Hepatic stellate cell (primary cell): ENCODE data around the gene TRAPPC6A.

ENCODE experiments used
- DNase-seq: peaks from one replicate; pipeline ENCODE4 v3.0.0; 2011; ENCODE audit warnings: low spot score

Gene TRAPPC6A

GRCh38 chr19:45147835-45148676 lies 30.0 kb downstream of the TRAPPC6A start:
- no peak for DNase-seq

DNA sequence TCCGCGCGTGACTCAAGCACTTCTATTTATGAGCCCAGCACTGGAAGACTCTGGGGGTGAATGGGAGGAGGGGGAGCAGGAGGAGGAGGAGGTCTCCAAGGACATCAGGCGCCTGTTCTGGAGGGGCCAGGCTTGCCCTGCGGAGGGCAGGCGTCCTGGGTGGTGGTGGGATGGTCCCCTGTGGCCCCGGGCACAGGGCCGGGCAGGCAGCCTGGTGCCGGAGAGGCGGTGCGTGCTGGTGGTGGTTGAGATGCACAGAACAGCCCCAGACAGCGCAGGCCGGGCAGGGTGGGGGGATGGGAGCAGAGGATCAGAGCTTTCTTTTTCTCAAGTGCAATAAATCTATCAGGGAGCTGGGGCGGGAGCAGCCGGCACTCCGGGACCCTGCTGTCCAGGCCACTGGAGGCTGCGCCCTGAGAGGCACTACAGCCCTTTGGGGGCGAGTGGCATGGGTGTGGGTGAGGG lies 31.3 kb downstream of the TRAPPC6A start:
- DNase-seq, result no peak

DNA sequence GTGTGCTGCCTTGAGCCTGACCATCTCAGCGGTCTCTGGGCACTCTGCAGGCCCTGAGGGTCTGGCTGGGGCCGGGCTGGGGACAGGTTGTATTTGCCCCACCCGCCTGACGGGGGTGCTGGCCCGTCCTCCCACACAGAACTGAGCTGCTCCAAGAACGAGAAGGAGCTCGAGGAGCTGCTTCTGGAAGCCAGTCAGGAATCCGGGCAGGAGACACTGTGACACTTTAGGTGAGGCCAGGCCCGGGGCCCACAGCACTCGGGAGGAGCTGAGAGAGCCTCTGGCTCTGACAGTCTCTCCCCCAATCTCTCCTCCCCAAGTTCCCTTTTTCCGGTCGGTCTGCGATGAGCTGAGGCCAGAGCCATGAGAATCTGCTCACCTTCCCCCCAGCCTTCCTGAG lies 31.8 kb downstream of the TRAPPC6A start:
- DNase-seq, result no peak

- DNase-seq, result no peak
These were observed 32.5 kb downstream of the TRAPPC6A start for GRCh38 chr19:45145270-45146189.

GRCh38 chr19:45144431-45145269 lies 33.4 kb downstream of the TRAPPC6A start:
- DNase-seq, result no peak

- no peak for DNase-seq
These were observed 35.3 kb downstream of the TRAPPC6A start for GRCh38 chr19:45142726-45143110.

DNA sequence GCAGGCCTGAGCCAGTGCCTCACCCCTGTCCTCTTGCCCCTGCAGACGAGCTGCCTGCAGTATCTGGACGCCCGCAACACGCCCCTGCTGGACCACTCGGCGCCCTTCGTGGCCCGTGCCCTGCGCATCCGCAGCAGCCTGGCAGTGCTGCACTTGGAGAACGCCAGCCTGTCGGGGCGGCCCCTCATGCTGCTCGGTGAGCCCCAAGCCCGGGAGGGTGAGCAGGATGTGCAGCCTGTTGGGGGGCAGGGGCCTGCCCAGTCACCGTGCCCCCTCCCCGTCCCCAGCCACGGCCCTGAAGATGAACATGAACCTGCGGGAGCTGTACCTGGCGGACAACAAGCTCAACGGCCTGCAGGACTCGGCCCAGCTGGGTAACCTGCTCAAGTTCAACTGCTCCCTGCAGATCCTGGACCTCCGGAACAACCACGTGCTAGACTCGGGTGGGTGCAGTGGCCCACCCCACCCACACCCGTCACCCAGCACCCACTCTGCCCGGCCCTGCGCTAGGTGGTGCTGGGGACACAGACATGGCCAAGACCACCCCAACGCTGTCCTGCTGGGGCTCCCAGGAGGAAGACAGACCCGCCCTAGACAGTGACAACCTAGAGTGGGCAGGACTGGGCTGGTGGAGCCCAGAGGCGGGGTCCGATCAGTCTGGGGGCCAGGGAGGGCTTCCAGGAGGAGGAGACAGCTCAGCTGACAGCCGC lies 35.9 kb downstream of the TRAPPC6A start:
- no peak for DNase-seq

DNA sequence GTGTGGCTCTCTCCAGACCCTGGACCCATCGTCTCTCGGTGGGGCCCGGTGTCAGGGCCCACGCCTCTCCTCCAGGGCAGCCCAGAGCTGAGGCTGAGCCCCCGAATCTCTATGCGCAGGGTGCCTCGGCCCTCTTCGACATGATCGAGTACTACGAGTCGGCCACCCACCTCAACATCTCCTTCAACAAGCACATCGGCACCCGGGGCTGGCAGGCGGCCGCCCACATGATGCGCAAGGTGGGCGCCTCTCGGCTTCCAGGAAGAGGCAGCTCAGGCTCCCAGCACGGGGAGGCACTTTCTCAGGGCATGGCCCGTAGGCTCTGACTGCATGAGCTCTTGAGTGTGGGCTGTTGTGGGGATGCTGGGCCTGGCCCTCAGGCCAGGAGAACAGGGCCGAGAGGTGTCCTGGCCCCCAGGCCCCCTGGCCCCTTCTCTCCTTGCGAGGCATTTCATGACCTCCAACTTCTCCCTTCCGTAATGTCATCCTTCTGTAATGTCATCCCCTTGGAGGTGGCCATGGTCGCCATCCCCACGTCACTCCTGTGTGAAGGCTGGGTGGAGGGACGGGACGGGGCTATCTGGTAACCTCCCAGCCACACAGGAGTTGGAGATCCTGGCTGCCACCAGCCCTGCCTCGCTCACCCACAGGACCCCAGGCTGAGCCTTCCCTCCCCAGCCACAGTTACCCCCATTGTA lies 36.7 kb downstream of the TRAPPC6A start:
- DNase-seq, result no peak

GRCh38 chr19:45140533-45140932 lies 37.5 kb downstream of the TRAPPC6A start:
- DNase-seq, result no peak

DNA sequence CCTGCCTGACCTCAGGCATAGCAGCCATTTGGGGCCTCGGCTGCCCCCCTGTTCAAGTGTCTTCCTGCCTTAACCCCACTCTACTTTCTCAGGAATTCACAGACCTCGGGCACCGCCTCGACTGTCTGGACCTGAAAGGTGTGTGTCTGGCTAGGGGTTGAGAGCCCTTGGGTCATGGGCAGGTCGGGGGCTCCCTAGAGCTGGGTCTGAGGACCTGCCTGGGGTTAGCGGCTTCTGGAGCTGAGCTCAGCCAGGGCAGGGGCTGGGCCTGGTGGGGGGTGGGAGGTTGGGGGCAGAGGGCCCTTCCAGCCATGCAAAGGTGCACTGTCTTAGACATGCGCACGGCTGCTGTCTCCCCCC lies 37.9 kb downstream of the TRAPPC6A start:
- DNase-seq, result no peak

DNA sequence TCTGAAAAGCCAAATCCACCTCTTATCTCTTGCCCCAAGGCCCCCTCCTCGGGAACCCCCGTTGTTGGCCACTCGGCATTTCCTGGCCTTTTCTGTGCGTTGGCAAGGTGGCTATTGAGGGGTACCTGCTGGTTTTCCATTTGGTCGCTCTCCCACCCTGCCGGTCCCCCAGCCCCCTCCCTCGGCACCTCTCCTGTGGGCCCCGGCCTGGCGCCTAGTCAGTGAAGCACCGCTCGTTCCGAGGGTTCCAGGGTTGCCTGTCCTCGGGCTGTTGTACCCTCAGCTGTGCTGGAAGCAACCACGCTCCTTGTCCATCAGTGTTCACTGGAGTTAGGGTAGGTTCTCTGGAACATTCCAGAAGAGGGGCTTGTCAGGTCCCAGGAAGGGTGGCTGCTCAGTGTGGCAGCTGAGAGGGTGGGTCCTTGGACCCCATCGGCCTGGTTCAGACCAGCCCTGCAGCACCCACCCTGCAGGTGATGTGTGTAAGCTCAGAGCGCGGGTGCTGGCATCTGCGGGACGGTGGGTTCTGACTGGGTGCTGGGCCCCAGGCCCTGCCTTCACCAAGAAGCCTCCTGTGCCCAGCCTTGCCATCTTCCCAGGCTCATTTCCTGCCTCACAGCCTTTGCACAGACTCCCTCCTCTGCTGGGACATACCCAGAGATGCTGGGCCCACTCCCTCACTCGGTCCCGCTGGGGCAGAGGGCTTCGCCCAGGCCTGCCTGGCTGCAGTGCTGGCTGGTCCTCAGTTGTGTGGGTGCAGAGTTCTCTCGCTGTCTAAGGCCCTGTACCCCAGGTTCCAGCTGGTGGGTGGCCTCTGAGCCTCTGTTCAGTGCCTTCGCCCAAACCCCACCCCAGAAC lies 38.5 kb downstream of the TRAPPC6A start:
- no peak for DNase-seq

GRCh38 chr19:45138303-45138751 lies 39.7 kb downstream of the TRAPPC6A start:
- DNase-seq, result no peak

- DNase-seq, result no peak
These were observed 40.8 kb downstream of the TRAPPC6A start for GRCh38 chr19:45137179-45137761.

- no peak for DNase-seq
These were observed 41.4 kb downstream of the TRAPPC6A start for GRCh38 chr19:45136507-45137178.

DNA sequence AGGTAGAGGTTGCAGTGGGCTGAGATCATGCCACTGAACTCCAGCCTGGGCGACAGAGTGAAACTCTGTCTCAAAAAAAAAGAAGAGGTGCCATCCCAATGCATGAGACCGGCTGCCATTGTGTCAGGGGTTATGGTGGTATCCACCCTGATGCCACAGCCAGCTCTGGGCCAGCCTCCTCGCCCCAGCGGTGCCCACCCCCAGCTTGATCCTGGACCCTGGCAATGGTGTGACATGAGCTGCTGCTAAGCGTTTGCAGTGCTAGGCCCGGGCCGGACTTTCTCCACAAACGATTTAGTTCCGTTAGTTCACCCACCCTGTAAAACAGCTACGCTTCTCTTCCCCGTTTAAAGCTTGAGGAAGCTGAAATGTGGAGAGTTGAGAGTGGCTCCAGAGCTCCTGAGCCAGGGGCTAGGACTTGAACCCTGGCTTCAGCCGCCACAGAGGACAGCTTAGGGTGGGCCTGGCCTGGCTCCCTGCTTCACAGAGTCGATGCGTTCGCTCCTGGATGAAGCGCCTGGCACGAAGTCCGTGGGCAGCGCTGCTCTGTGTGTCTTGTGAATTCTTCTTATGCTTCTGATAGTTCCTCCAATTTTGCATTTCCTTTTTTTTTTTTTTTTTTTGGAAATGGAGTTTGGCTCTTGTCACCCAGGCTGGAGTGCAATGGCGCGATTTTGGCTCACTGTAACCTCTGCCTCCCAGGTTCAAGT lies 42.7 kb downstream of the TRAPPC6A start:
- no peak for DNase-seq

DNA sequence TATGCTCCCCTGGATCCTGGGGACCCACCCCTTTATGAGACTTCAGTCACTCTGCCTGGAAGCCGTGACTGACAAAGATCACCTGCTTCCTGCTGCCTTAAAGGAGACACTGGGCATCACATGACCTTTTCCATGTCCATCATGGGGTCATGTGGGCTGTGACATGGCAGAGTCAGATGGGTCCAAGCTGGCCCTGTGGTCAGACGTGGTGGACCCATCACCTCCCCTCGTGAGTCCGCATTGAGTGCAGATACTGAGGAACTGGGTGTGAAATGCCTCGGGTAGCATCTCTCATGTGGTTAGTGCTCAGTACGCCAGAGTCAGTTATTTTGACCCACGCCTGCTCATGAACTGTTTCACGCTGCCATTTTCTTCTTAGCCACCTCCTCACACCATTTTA lies 44.4 kb downstream of the TRAPPC6A start:
- no peak for DNase-seq

GRCh38 chr19:45130888-45131615 lies 47.0 kb downstream of the TRAPPC6A start:
- no peak for DNase-seq
